ENCODE measurements around the gene RUNX2. TPM values are rescaled to one million over a fixed set of nuclear protein-coding genes. Genes with fewer than 3 reads are reported as not detected.

The RUNX2 gene
- polyA plus RNA-seq, 1 of the 3 experiments (the other 2 are of a cell fraction): 4.4 TPM

- Histone ChIP-seq H4K20me1 (ENCODE audit: insufficient read depth) (no peaks in the 10 kb centered on the region), H3K27ac (ENCODE audit: low read depth in 2 of 2, low read length in 1 of 2) (no peak overlapping the region; a peak in 1 of 4 replicates), H3K27me3 (ENCODE audit: insufficient read depth) (no peaks in the 10 kb centered on the region), H3K9me2 (no peaks in the 10 kb centered on the region), H3K9ac (no peak overlapping the region), H2AFZ (ENCODE audit: low read depth) (no peak overlapping the region), H3K9me3 (no peaks in the 10 kb centered on the region), H3K4me3 (ENCODE audit: low read depth in 2 of 2, low read length in 1 of 2) (no peak overlapping the region), H3F3A (replicated peaks; ENCODE audit: insufficient read depth) (peaks cover 14% of the 10 kb centered on the region), H3K79me2 (ENCODE audit: insufficient read depth) (0 out of 2 replicates have a peak, but pooled peaks cover 3% of the 10 kb centered on the region), H3K4me1 (ENCODE audit: control insufficient read depth in 1 of 2, insufficient read depth in 2 of 2, low read depth in 1 of 2, low read length in 1 of 2) (peaks cover 0 to 18% of the 10 kb centered on the region in 2 experiments; a peak in 2 of 4 replicates), H3K36me3 (replicated peaks in 1 of 2; ENCODE audit: control insufficient read depth in 1 of 2, insufficient read depth in 2 of 2, low read length in 1 of 2) (no peaks in the 10 kb centered on the region), H3K4me2 (no peak overlapping the region)
- CTCF ChIA-PET: no interaction called here
- DNase-seq: no peak
- 45% methylated on average over 5 of the region's 5 CpGs for WGBS (ENCODE audit: low lambda C conversion rate)
- TF ChIP-seq, protein P1, sequence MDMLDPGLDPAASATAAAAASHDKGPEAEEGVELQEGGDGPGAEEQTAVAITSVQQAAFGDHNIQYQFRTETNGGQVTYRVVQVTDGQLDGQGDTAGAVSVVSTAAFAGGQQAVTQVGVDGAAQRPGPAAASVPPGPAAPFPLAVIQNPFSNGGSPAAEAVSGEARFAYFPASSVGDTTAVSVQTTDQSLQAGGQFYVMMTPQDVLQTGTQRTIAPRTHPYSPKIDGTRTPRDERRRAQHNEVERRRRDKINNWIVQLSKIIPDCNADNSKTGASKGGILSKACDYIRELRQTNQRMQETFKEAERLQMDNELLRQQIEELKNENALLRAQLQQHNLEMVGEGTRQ (IDR thresholded peaks at IDR 0.05; ENCODE audit: borderline replicate concordance, low read depth, low read length): no peak
- TF ChIP-seq TAF1 (IDR thresholded peaks at IDR 0.05; ENCODE audit: borderline replicate concordance, low read depth, low read length): no peak
- TF ChIP-seq GABPA (IDR thresholded peaks at IDR 0.05; ENCODE audit: low read depth): no peak
- no peak for TF ChIP-seq MEF2A (IDR thresholded peaks at IDR 0.05; ENCODE audit: borderline replicate concordance, low read depth)
- TF ChIP-seq MXI1 (IDR thresholded peaks at IDR 0.05; ENCODE audit: low read depth, low read length): no peak
- TF ChIP-seq JUND (IDR thresholded peaks at IDR 0.05): no peak
- TF ChIP-seq FOXM1 (IDR thresholded peaks at IDR 0.05; ENCODE audit: low read depth): no peak
- TF ChIP-seq SMC3 (IDR thresholded peaks at IDR 0.05; ENCODE audit: low read depth, low read length): no peak
- no peak for TF ChIP-seq NFIC (IDR thresholded peaks at IDR 0.05; ENCODE audit: borderline replicate concordance)
- TF ChIP-seq POLR2AphosphoS5 (IDR thresholded peaks at IDR 0.05; ENCODE audit: low read depth, low read length): no peak
- no peak for TF ChIP-seq RAD21 (IDR thresholded peaks at IDR 0.05; ENCODE audit: low read length)
- no peak for TF ChIP-seq ZBTB33 (IDR thresholded peaks at IDR 0.05; ENCODE audit: borderline replicate concordance, low read depth)
- no peak for TF ChIP-seq RFX5 (IDR thresholded peaks at IDR 0.05; ENCODE audit: low read length)
- no peak for TF ChIP-seq TCF12 (IDR thresholded peaks at IDR 0.05)
- no peak for TF ChIP-seq GATA2 (CRISPR knock-in tag; IDR thresholded peaks at IDR 0.05)
- no peak for TF ChIP-seq TEAD4 (IDR thresholded peaks at IDR 0.05; ENCODE audit: borderline replicate concordance, insufficient read depth)
- TF ChIP-seq YY1 (IDR thresholded peaks at IDR 0.05; ENCODE audit: low read depth): no peak
- no peak for TF ChIP-seq FOSL2 (IDR thresholded peaks at IDR 0.05; ENCODE audit: borderline replicate concordance, low read depth)
- TF ChIP-seq RCOR1 (IDR thresholded peaks at IDR 0.05; ENCODE audit: low read length): no peak
- TF ChIP-seq PBX3 (IDR thresholded peaks at IDR 0.05): no peak
- POLR2A ChIA-PET: no interaction called here
Observed at GRCh38 chr6:45658958-45659357, 330.8 kb downstream of the RUNX2 start.
